VCaP (cell line): Measurements from ENCODE around the gene CAMTA1.

ENCODE experiments used
- H3K27ac ChIP-seq: fragments of 450-650 bp; 2 replicates; pipeline ENCODE4 v1.5.1; 2017
- CTCF ChIP-seq: fragments of 450-650 bp; conservative IDR thresholded peaks from 2 replicates; pipeline ENCODE4 v1.5.1; 2017; ENCODE audit warnings: mild to moderate bottlenecking, moderate library complexity

CAMTA1 gene

GRCh38 chr1:7650801-7651200 is 865.5 kb downstream of the CAMTA1 start:
- H3K27ac ChIP-seq: no peak overlapping the region
- no peak for TF ChIP-seq CTCF

GRCh38 chr1:7651203-7651602 is 865.9 kb downstream of the CAMTA1 start:
- no peak for TF ChIP-seq CTCF
- H3K27ac ChIP-seq: no peak overlapping the region

- TF ChIP-seq CTCF: no peak
- H3K27ac ChIP-seq: no peak overlapping the region
Measured at GRCh38 chr1:7652061-7652460, 866.8 kb downstream of the CAMTA1 start.

- no peak overlapping the region for H3K27ac ChIP-seq
- no peak for TF ChIP-seq CTCF
Measured at GRCh38 chr1:7652515-7653098, 867.4 kb downstream of the CAMTA1 start.

GRCh38 chr1:7654725-7655124 is 869.5 kb downstream of the CAMTA1 start:
- no peak overlapping the region for H3K27ac ChIP-seq
- TF ChIP-seq CTCF: no peak

GRCh38 chr1:7655354-7655753 is 870.1 kb downstream of the CAMTA1 start:
- no peak for TF ChIP-seq CTCF
- no peak overlapping the region for H3K27ac ChIP-seq

GRCh38 chr1:7656557-7657215 is 871.4 kb downstream of the CAMTA1 start:
- H3K27ac ChIP-seq: no peak overlapping the region
- TF ChIP-seq CTCF: no peak
